Ascending aorta (tissue), 2 donors: ENCODE measurements around the gene CHCT1. TPM values are rescaled to one million over a fixed set of nuclear protein-coding genes. Genes with fewer than 3 reads are reported as not detected.

Experiments used
- DNase-seq, 2 donors: peaks; one replicate each; pipeline ENCODE4 v3.0.0-alpha.2; 2019; ENCODE audit warnings: low spot score in 2 of 2
- H3K27ac ChIP-seq, 2 donors: fragments of 200-600 bp; sonication (generic); one replicate each; pipeline ENCODE4 v1.5.1; 2016 to 2017; ENCODE audit warnings: mild to moderate bottlenecking in 1 of 2
- H3K27me3 ChIP-seq: fragments of 200-600 bp; sonication (generic); one replicate; pipeline ENCODE4 v1.5.1; 2017
- H3K36me3 ChIP-seq, 2 donors: fragments of 200-600 bp; sonication (generic); one replicate each; pipeline ENCODE4 v1.5.1; 2016
- H3K4me1 ChIP-seq, 2 donors: fragments of 200-600 bp; sonication (generic); one replicate each; pipeline ENCODE4 v1.5.1; 2016 to 2017; ENCODE audit warnings: mild to moderate bottlenecking in 1 of 2
- H3K4me3 ChIP-seq, 2 donors: fragments of 200-600 bp; sonication (generic); one replicate each; pipeline ENCODE4 v1.5.1; 2016 to 2017; ENCODE audit warnings: mild to moderate bottlenecking in 1 of 2
- H3K9me3 ChIP-seq, 2 donors: fragments of 200-600 bp; sonication (generic); one replicate each; pipeline ENCODE4 v1.5.1; 2016
- CTCF ChIP-seq, 3 experiments: fragments of 200-600 bp in 2 of 3; fragments of 450-650 bp in 1 of 3; sonication (generic) in 2 of 3; IDR thresholded peaks; one replicate each; pipeline ENCODE4 v1.5.1; 2016 to 2019; ENCODE audit warnings: antibody characterized with exemption in 3 of 3, mild to moderate bottlenecking in 1 of 3, moderate library complexity in 1 of 3
- intact Hi-C: fragments of 100-400 bp; cut with DNase I; formaldehyde crosslinking; loops from one replicate; pipeline ENCODE4 v1.15.1; 2023
- total RNA-seq: library from RNA; depleted of rRNA; stranded (reverse); fragments of >200 nt; gene quantifications from one replicate; pipeline ENCODE4 v1.1.0, GENCODE V29; 2016

Gene CHCT1
- total RNA-seq, 1 donor from 2014 or later, result not detected

DNA sequence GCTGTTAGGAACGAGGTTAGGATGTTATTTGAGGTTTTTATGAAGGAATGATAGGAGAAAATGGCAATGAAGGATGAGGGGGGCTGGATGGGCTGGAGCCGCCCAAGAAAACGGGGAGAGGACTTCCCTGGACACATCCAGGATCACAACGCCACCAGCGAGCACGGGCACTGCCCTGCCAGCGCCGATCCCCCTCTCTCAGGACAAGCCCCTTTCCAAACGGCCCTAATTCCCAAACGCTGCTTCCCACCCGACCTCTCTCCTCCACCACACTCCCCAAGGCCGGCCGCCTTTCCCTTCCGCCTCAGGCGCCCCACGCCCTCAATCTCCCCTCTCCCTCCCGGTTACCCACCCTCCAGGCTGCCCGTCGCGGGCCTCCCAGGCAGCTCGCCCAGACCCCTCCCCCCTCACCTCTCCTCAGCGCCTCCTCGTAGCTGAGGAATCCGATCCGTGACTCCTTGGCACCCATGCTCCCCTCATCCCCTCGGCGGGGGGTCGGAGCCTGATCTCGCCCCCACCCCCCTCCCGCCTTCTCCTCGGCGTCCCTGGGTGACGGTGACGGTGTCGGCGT is 30.7 kb upstream of the CHCT1 start:
- Histone ChIP-seq H3K9me3 (no peaks in the 10 kb centered on the region), H3K27me3 (no peaks in the 10 kb centered on the region), H3K27ac (peak overlapping the region; percentile 88 to 93), H3K36me3 (no peaks in the 10 kb centered on the region), H3K4me3 (peak overlapping the region; percentile 90 to 91), H3K4me1 (peaks cover 0 to 17% of the 10 kb centered on the region in 2 donors)
- DNase-seq, result peak in 1 of 2 donors; percentile 15
- TF ChIP-seq CTCF (IDR thresholded peaks at IDR 0.05), result no peak
- intact Hi-C loops, result loop anchor here (1.0 to 5.0 kb wide), 7 partner anchors 46 to 1874 kb away; partner anchors contain the start of genes APPBP2, BCAS3, HEATR6 and PPM1D

DNA sequence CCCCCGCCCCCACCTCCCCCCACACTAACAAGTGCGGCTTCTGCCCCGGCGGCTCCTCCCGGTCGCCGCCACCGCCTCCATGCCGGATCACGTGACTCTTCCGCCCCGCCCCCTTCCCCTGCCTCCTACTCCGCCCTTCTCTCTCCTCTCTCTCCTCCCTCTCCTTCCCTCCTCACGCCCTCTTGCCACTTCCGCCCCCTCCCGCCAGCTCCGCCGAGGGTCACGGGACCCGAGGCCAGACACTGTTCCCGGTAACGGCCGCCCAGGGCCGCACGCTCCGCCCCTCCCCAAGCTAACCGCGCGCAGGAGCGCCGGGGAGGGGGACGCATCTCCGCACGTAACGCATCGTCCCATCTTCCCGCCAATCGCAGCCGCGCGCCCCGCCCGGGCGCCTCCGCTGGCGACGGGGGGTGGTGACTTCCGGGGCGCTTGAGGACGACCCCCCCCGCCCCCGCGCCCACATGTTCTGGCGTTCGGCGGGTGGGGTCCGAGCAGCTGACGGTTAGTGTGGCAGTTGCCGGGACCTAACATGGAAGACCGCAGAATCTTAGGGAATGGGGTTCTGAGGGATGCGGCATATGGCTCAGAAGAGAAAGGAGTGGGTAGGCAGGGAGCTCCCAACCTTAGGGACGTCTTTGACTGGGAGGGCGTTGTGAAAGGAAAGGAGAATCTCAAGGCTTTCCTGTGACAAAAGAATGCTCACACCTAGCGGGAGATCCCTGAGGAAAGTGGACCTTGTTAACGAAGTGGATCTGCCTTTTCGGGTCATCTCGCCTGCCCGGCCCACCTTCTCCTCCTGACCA is 30.0 kb upstream of the CHCT1 start, which contains the start of gene USP32:
Gene USP32 (minus strand): TSS at position 92 of the 803 bp plus-strand sequence. CDS start 194 bp downstream, outside the sequence.
- Histone ChIP-seq H3K4me3 (peak within 1 kb of the TSS; percentile 90 to 91), H3K27me3 (no peaks in the 10 kb centered on the region), H3K27ac (peak within 1 kb of the TSS; percentile 88 to 93), H3K4me1 (peaks cover 0 to 17% of the 10 kb centered on the region in 2 donors), H3K9me3 (no peaks in the 10 kb centered on the region), H3K36me3 (no peaks in the 10 kb centered on the region)
- peak in 2 of 3 experiments; percentile 22 to 25 for TF ChIP-seq CTCF (IDR thresholded peaks at IDR 0.05)
- intact Hi-C loops, result loop anchor here (1.0 to 5.0 kb wide), 7 partner anchors 45 to 1875 kb away; partner anchors contain the start of genes APPBP2, BCAS3, HEATR6 and PPM1D
- peak; percentile 94 to 99 for DNase-seq

DNA sequence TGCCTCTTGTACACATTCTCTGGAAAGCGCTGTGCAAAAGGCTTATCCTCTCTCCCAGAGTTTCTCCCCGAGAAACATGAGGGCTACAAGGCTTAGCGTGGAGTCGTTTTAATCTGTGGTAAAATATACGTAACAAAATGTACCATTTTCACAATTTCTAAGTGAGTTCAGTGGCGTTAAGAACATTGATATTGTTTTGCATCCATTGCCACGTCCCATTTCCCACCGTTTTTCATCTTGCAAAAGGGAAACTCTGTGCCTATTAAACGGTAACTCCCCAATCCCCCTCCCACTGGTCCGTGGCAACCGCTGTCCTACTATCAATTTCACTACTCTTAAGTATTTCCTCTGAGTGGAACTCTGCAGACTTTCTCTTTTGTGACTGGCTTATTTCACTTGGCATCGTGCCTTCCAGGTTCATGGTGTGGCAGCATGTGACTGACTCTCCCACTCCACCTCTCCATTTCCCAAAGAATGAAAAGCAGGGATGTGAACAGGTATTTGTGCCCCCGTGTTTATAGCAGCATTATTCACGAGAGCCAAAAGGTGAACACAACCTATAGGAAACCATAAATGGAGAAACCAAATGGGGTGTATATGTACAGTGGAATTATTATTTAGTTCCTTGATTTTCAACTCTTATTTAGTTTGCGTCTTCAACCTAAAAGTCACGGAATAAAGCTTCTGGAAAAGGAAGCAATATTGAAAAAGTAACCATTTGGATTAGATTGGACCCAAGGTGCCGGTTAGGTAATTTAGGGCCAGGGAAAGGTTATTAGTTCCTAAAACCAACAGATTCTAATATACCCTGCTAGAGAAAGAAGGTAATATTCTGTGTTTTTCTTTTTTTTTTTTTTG is 29.2 kb upstream of the CHCT1 start:
- intact Hi-C loops, result loop anchor here (1.0 to 5.0 kb wide), 7 partner anchors 44 to 1876 kb away; partner anchors contain the start of genes APPBP2, BCAS3, HEATR6 and PPM1D
- peak overlapping the region; percentile 90 to 91 for H3K4me3 ChIP-seq
- peak overlapping the region; percentile 88 to 93 for H3K27ac ChIP-seq
- H3K27me3 ChIP-seq, result no peaks in the 10 kb centered on the region
- no peak for TF ChIP-seq CTCF (IDR thresholded peaks at IDR 0.05)
- no peaks in the 10 kb centered on the region for H3K9me3 ChIP-seq
- no peaks in the 10 kb centered on the region for H3K36me3 ChIP-seq
- DNase-seq, result peak in 1 of 2 donors; percentile 67
- H3K4me1 ChIP-seq, result peaks cover 0 to 17% of the 10 kb centered on the region in 2 donors

DNA sequence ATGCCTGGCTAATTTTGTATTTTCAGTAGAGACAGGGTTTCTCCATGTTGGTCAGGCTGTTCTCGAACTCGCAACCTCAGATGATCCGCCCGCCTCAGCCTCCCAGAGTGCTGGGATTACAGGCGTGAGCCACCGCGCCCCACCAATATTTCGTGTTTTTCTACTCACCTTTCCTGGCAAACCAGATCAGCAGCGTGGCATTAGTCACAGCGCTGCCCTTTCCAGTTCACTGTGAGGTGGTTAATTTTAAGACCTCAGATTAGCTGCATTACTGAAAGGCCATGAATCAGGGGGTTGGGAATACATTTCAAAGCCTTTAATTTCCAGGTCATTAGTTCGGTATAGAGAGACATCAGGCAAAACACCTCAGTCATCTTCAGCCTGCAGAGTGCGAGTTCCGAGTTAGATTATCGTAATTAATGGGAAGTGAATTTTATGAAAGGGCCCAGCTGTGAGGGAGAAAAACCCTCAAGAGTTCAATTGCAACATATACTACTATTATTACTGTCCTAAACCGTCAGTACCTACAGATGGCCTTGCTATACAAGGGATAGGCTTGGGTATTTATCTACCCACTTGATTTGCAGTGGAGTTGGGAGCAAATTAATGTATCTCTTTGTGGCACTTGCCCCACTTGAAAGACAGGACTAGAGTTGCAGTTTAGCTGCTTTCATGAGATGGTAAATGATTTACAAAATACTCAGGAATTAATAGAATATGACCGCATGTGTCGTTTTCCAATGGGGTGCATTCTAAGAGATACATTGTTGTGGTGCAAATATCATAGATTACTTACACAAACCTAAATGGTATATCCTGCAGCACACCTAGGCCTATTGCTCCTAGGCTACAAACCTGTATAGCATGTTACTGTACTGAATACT is 28.2 kb upstream of the CHCT1 start:
- Histone ChIP-seq H3K4me1 (peaks cover 0 to 13% of the 10 kb centered on the region in 2 donors), H3K27me3 (no peaks in the 10 kb centered on the region), H3K9me3 (no peaks in the 10 kb centered on the region), H3K36me3 (no peaks in the 10 kb centered on the region), H3K27ac (no peak overlapping the region), H3K4me3 (no peak overlapping the region)
- DNase-seq, result no peak
- TF ChIP-seq CTCF (IDR thresholded peaks at IDR 0.05), result no peak
- intact Hi-C loops, result loop anchor here (5.0 kb wide), 3 partner anchors 43 to 1877 kb away; no protein-coding TSS in a partner anchor
